GM21723 (cell line): Measurements from ENCODE around the gene DOCK2.

Experiments
- ATAC-seq: cut with Tn5 transposase; IDR thresholded peaks from one replicate; pipeline ENCODE4 v1.9.1; 2021; ENCODE audit warnings: mild to moderate bottlenecking, moderate library complexity; ENCODE audit not compliant: unreplicated experiment

The DOCK2 gene

GRCh38 chr5:169850409-169850808 lies 213.3 kb downstream of the DOCK2 start:
- ATAC-seq, result no peak

- no peak for ATAC-seq
Measured at GRCh38 chr5:169851321-169851850, 214.3 kb downstream of the DOCK2 start.

GRCh38 chr5:169856571-169856970 lies 219.5 kb downstream of the DOCK2 start:
- ATAC-seq, result no peak

- no peak for ATAC-seq
Measured at GRCh38 chr5:169860585-169860984, 223.5 kb downstream of the DOCK2 start.

GRCh38 chr5:169861433-169861832 lies 224.4 kb downstream of the DOCK2 start:
- no peak for ATAC-seq

GRCh38 chr5:169861934-169862333 lies 224.9 kb downstream of the DOCK2 start:
- no peak for ATAC-seq

GRCh38 chr5:169862391-169862811 lies 225.3 kb downstream of the DOCK2 start:
- no peak for ATAC-seq

GRCh38 chr5:169864483-169864882 lies 227.4 kb downstream of the DOCK2 start:
- no peak for ATAC-seq

GRCh38 chr5:169867347-169867746 lies 230.3 kb downstream of the DOCK2 start:
- ATAC-seq, result no peak

- no peak for ATAC-seq
Measured at GRCh38 chr5:169869066-169869465, 232.0 kb downstream of the DOCK2 start.

- ATAC-seq, result no peak
Measured at GRCh38 chr5:169870211-169870610, 233.1 kb downstream of the DOCK2 start.

GRCh38 chr5:169871826-169872490 lies 234.9 kb downstream of the DOCK2 start:
- ATAC-seq, result no peak

GRCh38 chr5:169873642-169874041 lies 236.6 kb downstream of the DOCK2 start:
- ATAC-seq, result no peak

GRCh38 chr5:169874621-169875020 lies 237.5 kb downstream of the DOCK2 start:
- no peak for ATAC-seq

GRCh38 chr5:169875091-169875728 lies 238.1 kb downstream of the DOCK2 start:
- ATAC-seq, result no peak

- ATAC-seq, result no peak
Measured at GRCh38 chr5:169875731-169876130, 238.7 kb downstream of the DOCK2 start.

GRCh38 chr5:169876386-169876785 lies 239.3 kb downstream of the DOCK2 start:
- no peak for ATAC-seq

- ATAC-seq, result peak; percentile 86
Measured at GRCh38 chr5:169880012-169880663, 243.1 kb downstream of the DOCK2 start.

GRCh38 chr5:169880785-169881184 lies 243.7 kb downstream of the DOCK2 start:
- no peak for ATAC-seq

GRCh38 chr5:169881702-169882303 lies 244.7 kb downstream of the DOCK2 start:
- ATAC-seq, result no peak

GRCh38 chr5:169886033-169886432 lies 249.0 kb downstream of the DOCK2 start:
- no peak for ATAC-seq
